ENCODE measurements around the gene MYLK2.

GRCh38 chr20:31801508-31801907 is 17.6 kb upstream of the MYLK2 start:
- TF ChIP-seq POLR2A (IDR thresholded peaks at IDR 0.05) (no peak), CTCF (IDR thresholded peaks at IDR 0.05) (no peak)
